Midbrain (tissue), 1 donor: ENCODE data around the gene BANK1.

Experiments
- DNase-seq: peaks from one replicate; lab custom pipeline; 2025; lab: John Stamatoyannopoulos, UW

BANK1 gene

GRCh38 chr4:101960431-101960830 is 169.9 kb downstream of the BANK1 start:
- DNase-seq: no peak

GRCh38 chr4:101961144-101961543 is 170.6 kb downstream of the BANK1 start:
- DNase-seq: no peak

- no peak for DNase-seq
These were observed 177.3 kb downstream of the BANK1 start for GRCh38 chr4:101967697-101968346.

- DNase-seq: no peak
These were observed 177.8 kb downstream of the BANK1 start for GRCh38 chr4:101968364-101968763.

DNA sequence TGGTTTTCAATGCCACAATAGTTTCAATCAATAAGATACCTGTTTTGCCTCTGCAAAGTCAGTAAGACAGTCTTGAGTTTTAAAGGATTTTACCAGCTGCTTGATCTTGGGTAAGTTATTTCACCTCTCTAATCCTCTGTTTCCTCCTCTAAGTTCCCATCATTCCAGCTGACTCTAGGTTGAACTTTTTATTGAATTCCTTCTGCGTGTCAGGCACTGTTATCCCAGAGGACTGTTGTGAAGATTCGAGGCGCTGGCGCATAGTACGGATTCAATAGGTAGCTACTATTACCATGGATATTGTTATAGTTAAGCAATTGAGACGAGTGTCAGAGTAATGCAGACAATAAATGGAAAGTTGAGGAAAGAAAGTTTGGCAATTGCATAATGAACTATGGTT is 179.4 kb downstream of the BANK1 start:
- no peak for DNase-seq

GRCh38 chr4:101970547-101971155 is 180.1 kb downstream of the BANK1 start:
- no peak for DNase-seq

GRCh38 chr4:101972791-101973190 is 182.3 kb downstream of the BANK1 start:
- no peak for DNase-seq

DNA sequence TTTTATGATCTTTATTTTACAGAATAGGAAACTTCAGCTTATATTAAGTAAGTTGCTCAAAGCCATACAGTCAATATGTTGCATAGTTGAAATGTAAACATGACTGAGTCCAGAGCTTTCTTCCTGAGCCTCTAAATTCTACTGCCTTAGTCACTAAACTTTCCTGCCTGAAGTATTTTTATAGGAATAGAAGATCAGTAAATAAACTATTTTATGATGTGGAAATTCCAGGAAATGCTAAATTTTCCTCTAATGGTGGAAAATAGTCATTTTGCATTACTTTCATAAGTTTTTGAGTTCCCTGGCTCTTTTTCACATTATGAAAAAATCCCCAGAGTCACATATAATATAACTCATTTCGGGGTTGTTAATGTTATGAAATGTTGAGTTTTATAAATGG is 182.8 kb downstream of the BANK1 start:
- no peak for DNase-seq

DNA sequence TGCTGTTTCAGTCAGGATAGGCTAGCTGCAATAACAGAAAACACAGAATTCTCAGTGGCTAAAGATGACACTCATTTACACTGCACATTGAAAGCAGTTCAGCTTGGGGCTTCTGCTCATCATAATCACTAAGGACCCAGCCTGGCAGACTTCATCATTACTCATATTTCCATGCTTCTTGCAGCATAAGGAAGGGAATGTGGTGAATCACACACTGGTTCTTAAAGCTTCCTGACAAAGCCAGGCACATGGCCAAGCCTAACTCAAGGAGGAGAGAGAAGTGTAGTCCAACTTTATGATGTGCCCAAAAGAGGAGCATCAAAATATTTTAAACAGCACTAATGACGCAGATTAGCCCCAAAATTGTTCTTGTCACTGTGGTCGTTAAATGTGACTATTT is 186.5 kb downstream of the BANK1 start:
- no peak for DNase-seq

GRCh38 chr4:101981756-101982155 is 191.2 kb downstream of the BANK1 start:
- no peak for DNase-seq

DNA sequence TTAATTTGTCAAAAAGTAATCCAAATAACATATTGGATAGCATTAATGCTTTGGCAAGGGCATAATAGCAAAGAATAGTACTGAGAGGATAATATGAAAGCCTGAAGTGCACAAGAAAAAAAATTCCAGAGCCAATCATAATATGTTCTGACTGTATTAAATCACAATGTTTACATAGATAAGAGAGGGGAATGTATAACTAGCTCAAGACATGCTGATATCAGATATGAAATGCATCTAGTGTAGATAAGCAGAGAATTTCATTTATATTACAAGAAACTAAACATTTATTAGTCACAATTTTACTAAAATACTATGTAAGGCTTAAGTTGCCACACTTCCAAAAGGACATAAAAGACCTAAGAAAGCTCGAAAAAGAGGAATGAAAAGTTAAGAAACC is 193.3 kb downstream of the BANK1 start:
- no peak for DNase-seq

DNA sequence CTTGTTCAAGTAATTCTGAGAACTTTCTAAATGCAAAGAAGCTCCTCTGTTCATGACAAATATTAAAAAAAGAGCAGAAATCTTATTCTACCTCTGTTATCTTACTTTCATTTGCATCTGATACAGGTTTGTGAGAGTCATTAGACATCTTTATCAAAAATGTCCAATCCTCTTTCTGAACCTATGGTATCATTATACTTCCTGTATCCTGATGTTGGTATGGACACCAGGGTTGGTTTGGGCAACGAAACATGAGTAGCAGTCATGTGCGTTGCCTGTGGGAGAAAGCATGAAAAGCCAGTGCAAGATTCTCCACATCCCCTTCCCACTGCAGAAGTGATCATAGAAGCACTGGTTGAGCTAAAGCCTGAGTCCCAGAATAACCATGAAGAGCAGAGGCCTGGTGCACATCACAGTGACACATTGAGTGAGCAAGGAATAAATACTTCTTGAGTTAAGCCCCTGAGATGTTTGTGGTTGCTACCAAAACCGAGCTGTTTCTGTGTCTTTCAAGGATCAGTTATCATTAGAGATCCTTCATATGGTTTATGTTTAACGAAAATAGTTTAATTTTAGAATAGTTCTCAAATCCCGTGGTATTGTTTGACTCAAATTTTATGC is 197.2 kb downstream of the BANK1 start:
- DNase-seq: no peak

GRCh38 chr4:101989551-101989950 is 199.0 kb downstream of the BANK1 start:
- DNase-seq: no peak

- DNase-seq: no peak
These were observed 201.9 kb downstream of the BANK1 start for GRCh38 chr4:101992446-101992845.

DNA sequence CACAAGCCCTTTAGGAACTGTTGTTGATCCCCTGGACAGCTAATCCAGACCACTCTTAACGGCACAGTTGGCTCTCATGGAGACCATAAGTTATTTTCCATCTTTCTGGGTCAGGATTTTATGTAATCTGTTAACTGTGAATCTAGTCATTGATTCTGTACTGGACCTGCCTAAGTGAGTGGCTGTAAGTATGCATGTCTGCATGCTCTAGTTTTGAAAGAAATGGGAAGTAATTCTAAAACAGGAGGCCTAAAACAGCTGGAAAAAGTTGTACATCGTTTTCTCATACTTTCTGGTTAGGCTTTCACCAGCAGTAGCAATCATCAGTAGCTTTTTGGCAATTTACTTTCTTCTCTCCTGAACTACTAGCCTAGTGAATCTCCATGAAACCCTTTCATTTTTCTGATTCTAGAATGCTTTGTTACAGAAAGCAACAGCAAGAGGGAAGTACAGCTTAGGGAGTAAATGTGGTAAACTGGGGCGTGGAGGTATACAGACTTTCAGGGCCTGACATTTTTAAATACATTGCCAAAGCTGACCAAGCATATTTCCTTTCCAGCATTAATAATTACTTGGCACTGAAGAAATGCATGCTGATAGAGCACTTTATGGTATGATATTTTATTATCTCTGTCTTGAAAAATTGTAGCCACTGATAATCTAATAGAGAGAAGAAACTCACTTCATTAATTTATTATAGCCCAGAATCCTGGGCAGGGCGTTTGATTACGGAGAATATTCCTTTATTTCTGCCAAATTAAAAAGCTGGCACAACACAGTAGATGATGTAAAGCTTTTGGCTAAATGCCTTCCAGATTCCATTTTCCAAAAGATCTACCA is 202.7 kb downstream of the BANK1 start:
- DNase-seq: no peak

DNA sequence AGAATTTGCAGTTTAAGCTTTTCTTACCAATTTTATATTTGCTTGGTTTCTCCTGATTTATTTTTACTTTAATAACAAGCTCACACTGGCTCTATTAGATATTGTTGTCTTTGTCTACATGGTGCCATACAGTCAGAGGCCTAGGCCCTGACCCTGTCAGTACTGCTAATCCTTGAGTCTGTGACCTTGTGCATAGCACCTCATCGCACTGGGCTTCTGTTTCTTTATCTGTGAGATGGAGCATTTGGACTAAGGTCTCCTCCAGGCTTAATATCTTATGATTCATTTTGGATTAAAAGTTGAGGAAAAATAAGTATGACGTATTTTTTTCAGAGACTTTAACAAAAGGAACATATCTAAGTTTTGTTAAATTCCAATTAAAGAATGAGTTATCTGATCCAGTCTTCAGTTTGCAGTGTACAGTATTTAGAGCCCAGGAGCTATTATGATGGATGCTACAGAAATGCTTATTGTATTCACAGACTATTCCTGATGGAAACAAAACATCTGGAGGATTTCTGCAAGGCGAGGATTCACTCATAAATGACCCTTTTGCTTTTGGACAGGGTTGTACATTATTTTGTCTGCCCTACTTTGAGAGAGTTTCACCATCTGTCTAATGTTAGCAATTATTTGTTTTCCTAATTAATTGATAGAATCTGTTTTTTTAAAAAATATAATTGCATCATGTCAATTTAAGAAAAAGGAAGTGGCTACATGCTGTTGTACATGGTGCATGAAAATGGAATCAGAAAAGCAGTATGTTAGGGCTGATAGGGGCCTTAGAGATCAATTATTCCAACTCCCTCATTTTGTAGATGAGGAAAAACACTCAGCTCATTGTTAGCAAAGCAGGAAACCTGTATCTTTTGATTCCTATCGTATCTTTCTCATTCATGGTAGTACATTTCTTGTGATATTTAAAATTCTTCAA is 203.6 kb downstream of the BANK1 start:
- DNase-seq: no peak

DNA sequence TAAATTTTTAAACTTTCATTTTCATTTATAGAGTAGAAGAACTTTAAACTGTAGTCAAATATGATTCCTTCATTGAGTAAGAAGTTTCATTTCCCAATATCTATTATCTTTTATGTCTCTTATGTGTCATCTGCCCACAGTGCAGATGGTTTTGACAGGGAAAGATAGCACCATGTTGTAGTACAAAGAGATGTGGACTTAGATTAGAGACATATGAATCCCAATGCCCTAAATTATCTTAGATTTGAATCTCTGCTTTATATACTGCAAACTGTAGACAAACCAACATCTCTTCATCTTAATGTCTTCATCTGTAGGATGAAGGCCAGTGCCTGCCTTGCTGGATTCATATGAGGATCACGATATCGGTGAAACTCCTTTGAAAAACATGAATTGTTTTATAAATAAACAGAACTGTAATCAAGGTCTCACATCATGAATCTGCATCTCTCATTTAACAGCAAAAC is 217.5 kb downstream of the BANK1 start:
- no peak for DNase-seq

GRCh38 chr4:102008711-102009110 is 218.2 kb downstream of the BANK1 start:
- DNase-seq: no peak

DNA sequence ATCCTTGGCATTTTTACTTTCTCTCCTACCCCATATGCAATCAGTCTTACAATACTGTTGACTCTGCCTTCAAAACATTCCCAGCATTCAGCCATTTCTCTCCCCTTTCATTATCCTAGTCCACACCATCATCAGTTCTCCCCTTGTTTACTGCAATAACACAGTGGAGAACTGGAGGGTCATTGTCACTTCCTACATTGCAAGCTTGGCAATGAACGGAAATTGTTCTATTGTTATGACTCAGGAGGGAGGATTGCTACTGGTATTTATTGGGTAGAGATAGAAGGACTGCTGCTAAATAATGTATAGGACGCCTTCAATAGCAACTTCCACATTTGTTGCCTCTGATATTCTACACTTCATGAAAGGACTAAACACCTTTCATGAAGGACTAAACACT is 231.8 kb downstream of the BANK1 start:
- no peak for DNase-seq

DNA sequence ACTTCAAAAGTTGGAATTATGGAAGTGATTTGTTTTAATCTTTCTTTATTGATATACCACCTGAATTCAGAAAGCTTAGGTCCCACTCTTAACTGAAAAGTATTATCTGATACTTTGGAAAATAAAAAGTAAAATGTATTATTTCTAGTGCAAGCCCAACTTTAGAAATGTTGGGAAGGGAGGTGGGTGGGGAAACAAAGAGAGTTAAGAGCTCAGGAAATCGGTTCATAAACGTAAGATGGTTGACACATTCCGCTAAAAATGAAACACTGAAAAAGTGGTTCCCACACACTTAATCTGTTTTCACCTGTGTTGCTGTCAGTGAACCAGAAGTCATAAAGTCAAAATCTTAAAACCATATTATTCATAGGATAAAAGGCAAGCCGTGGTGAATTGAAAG is 237.4 kb downstream of the BANK1 start:
- no peak for DNase-seq

GRCh38 chr4:102031406-102031805 is 240.9 kb downstream of the BANK1 start:
- DNase-seq: no peak
